ENCODE results near the gene RGN. TPM values are rescaled to one million over a fixed set of nuclear protein-coding genes. Genes with fewer than 3 reads are reported as not detected.

The RGN gene
- total RNA-seq, 1 experiment from 2014 or later = not detected

GRCh38 chrX:47091149-47091775 lies 13.0 kb downstream of the RGN start:
- DNase-seq (ENCODE audit: unreplicated experiment) = no peak
- Mint-ChIP-seq H3K27me3 (ENCODE audit: insufficient read depth, unreplicated experiment) (peaks cover 72% of the 10 kb centered on the region), H3K4me3 (ENCODE audit: unreplicated experiment) (no peak overlapping the region), H3K4me1 (ENCODE audit: insufficient read depth, unreplicated experiment) (no peaks in the 10 kb centered on the region), H3K9me3 (ENCODE audit: unreplicated experiment) (no peaks in the 10 kb centered on the region), H3K27ac (ENCODE audit: low read depth, unreplicated experiment) (no peak overlapping the region), H3K36me3 (ENCODE audit: insufficient read depth, unreplicated experiment) (no peaks in the 10 kb centered on the region)
- no TSS peak for BruUV-seq (replicated peaks)
- CTCF ChIA-PET = interaction anchor here (0.7 to 1.0 kb wide), 3 partner anchors 12 to 1370 kb away, joined by 3 to 5 read pairs (median 4); no protein-coding TSS in a partner anchor
- intact Hi-C loops (cut with micrococcal nuclease) = loop anchor here (1.0 to 5.0 kb wide), 2 partner anchors 295 to 534 kb away; no protein-coding TSS in a partner anchor
- no peak for TF ChIP-seq CTCF (IDR thresholded peaks at IDR 0.05; ENCODE audit: unreplicated experiment)
- POLR2A ChIA-PET = no interaction called here

- H3K4me1 Mint-ChIP-seq (ENCODE audit: insufficient read depth, unreplicated experiment) = no peaks in the 10 kb centered on the region
- POLR2A ChIA-PET = interaction anchor here (0.7 to 1.5 kb wide), 4 partner anchors 36 to 334 kb away, joined by 3 to 4 read pairs (median 3); partner anchors contain the start of gene NDUFB11
- TF ChIP-seq CTCF (IDR thresholded peaks at IDR 0.05; ENCODE audit: unreplicated experiment) = no peak
- H3K4me3 Mint-ChIP-seq (ENCODE audit: unreplicated experiment) = no peak overlapping the region
- H3K9me3 Mint-ChIP-seq (ENCODE audit: unreplicated experiment) = no peaks in the 10 kb centered on the region
- peaks cover 88% of the 10 kb centered on the region for H3K27me3 Mint-ChIP-seq (ENCODE audit: insufficient read depth, unreplicated experiment)
- no TSS peak for BruUV-seq (replicated peaks)
- intact Hi-C loops (cut with micrococcal nuclease) = loop anchor here (1.0 to 5.0 kb wide), 3 partner anchors 190 to 536 kb away; partner anchors contain the start of gene SLC9A7
- DNase-seq (ENCODE audit: unreplicated experiment) = peak; percentile 47
- no peak overlapping the region for H3K27ac Mint-ChIP-seq (ENCODE audit: low read depth, unreplicated experiment)
- CTCF ChIA-PET = interaction anchor here (0.5 to 2.0 kb wide), 21 partner anchors 9 to 1001 kb away, joined by 3 to 6 read pairs (median 3); partner anchors contain the start of gene RGN
- H3K36me3 Mint-ChIP-seq (ENCODE audit: insufficient read depth, unreplicated experiment) = no peaks in the 10 kb centered on the region
Observed at GRCh38 chrX:47093248-47093647, 15.0 kb downstream of the RGN start.

GRCh38 chrX:47093860-47094259 lies 15.6 kb downstream of the RGN start:
- TF ChIP-seq CTCF (IDR thresholded peaks at IDR 0.05; ENCODE audit: unreplicated experiment) = no peak
- H3K9me3 Mint-ChIP-seq (ENCODE audit: unreplicated experiment) = no peaks in the 10 kb centered on the region
- BruUV-seq (replicated peaks) = no TSS peak
- CTCF ChIA-PET = interaction anchor here (0.6 to 2.0 kb wide), 19 partner anchors 9 to 1001 kb away, joined by 3 to 6 read pairs (median 3); partner anchors contain the start of gene RGN
- H3K27ac Mint-ChIP-seq (ENCODE audit: low read depth, unreplicated experiment) = no peak overlapping the region
- POLR2A ChIA-PET = interaction anchor here (0.7 to 0.8 kb wide), 2 partner anchors 35 to 333 kb away, joined by 3 read pairs; no protein-coding TSS in a partner anchor
- H3K4me1 Mint-ChIP-seq (ENCODE audit: insufficient read depth, unreplicated experiment) = no peaks in the 10 kb centered on the region
- H3K4me3 Mint-ChIP-seq (ENCODE audit: unreplicated experiment) = no peak overlapping the region
- intact Hi-C loops (cut with micrococcal nuclease) = loop anchor here (1.0 to 5.0 kb wide), 3 partner anchors 191 to 537 kb away; partner anchors contain the start of gene SLC9A7
- no peak for DNase-seq (ENCODE audit: unreplicated experiment)
- no peaks in the 10 kb centered on the region for H3K36me3 Mint-ChIP-seq (ENCODE audit: insufficient read depth, unreplicated experiment)
- H3K27me3 Mint-ChIP-seq (ENCODE audit: insufficient read depth, unreplicated experiment) = peaks cover 88% of the 10 kb centered on the region

- no TSS peak for BruUV-seq (replicated peaks)
- DNase-seq (ENCODE audit: unreplicated experiment) = no peak
- intact Hi-C loops (cut with micrococcal nuclease) = no loop called here
- ChIA-PET CTCF (interaction anchor here (0.7 to 1.1 kb wide), 2 partner anchors 294 to 371 kb away, joined by 3 read pairs; no protein-coding TSS in a partner anchor), POLR2A (no interaction called here)
- Mint-ChIP-seq H3K9me3 (ENCODE audit: unreplicated experiment) (no peaks in the 10 kb centered on the region), H3K4me3 (ENCODE audit: unreplicated experiment) (no peak overlapping the region), H3K36me3 (ENCODE audit: insufficient read depth, unreplicated experiment) (no peaks in the 10 kb centered on the region), H3K4me1 (ENCODE audit: insufficient read depth, unreplicated experiment) (no peaks in the 10 kb centered on the region), H3K27ac (ENCODE audit: low read depth, unreplicated experiment) (no peak overlapping the region), H3K27me3 (ENCODE audit: insufficient read depth, unreplicated experiment) (peaks cover 80% of the 10 kb centered on the region)
- TF ChIP-seq CTCF (IDR thresholded peaks at IDR 0.05; ENCODE audit: unreplicated experiment) = no peak
Observed at GRCh38 chrX:47097018-47097417, 18.8 kb downstream of the RGN start.

All from MCF 10A (cell line).